ENCODE data around the gene ANKRD40CL.

ANKRD40CL gene

GRCh38 chr17:50790618-50791017 is 23.3 kb upstream of the ANKRD40CL start:
- no peak for DNase-seq (ENCODE audit: low read depth in 1 of 2, low spot score in 1 of 2)

DNA sequence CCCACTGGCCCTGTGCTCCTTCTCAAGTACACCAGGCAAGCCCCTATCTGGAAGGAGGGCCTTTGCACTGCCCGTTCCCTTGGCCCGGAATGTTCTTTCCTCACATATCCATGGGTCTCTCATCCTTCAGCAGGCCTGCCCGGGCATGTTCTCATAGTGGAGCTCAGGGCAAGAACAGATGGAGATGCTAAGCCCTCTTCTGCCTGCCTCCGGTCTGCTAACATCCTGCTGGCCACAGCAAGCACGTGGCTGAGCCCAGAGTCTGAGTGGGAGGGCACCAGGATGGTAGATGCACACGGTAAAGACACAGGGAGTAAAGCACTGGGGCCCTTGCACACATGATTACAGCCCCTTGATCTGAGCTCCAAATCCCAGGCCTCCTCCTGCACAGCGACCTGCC is 19.8 kb upstream of the ANKRD40CL start:
- DNase-seq (ENCODE audit: low read depth in 1 of 2, low spot score in 1 of 2): no peak

- DNase-seq (ENCODE audit: low read depth in 1 of 2, low spot score in 1 of 2): no peak
These were observed 18.7 kb upstream of the ANKRD40CL start for GRCh38 chr17:50785946-50786570.

- no peak for DNase-seq (ENCODE audit: low read depth in 1 of 2, low spot score in 1 of 2)
These were observed 17.8 kb upstream of the ANKRD40CL start for GRCh38 chr17:50785126-50785525.

- no peak for DNase-seq (ENCODE audit: low read depth in 1 of 2, low spot score in 1 of 2)
These were observed 16.6 kb upstream of the ANKRD40CL start for GRCh38 chr17:50783905-50784304.

DNA sequence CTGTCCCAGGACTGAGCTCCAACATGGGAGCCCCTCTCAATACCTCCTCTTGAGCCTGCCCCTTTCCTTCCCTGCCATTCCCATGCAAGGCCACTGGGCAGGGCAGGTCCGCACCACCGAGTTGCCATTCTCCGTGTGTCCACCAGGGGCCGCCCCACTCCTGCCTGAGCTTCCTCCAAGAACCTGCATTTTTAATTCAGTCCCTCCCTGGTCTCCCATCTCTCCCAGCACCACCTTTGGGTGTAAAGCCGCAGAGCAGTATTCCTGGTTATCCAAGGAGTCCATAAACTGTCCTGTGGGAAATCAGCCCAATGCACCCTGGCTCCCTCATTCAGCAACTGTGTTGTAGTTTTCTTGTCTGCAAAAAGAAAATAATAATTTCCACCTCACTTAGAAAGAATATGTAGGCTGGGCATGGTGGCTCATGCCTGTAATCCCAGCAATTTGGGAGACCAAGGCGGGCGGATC is 15.9 kb upstream of the ANKRD40CL start:
- DNase-seq (ENCODE audit: low read depth in 1 of 2, low spot score in 1 of 2): peak; percentile 63 to 71

- no peak for DNase-seq (ENCODE audit: low read depth in 1 of 2, low spot score in 1 of 2)
These were observed 13.8 kb upstream of the ANKRD40CL start for GRCh38 chr17:50781167-50781566.

DNA sequence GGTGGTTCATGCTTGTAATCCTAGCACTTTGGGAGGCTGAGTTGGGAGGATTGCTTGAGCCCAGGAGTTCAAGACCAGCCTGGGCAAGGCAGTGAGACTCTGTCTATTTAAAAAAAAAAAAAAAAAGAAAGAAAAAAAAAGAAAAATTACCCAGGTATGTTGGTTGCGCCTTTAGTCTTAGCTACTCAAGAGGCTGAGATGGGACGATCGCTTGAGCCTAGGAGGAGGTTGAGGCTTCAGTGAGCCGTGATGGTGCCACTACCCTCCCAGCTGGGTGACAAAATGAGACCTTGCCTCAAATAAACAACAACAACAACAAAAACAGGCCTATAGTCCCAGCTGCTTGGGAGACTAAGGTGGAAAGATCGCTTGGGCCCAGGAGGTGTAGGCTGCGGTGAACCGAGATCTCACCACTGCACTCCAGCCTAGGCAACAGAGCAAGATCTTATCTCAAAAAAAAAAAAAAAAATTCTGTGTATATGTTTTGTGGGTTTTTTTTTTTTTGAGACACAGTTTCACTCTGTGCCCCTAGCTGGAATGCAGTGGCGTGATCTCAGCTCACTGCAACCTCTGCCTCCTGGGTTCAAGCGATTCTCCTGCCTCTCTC is 12.5 kb upstream of the ANKRD40CL start:
- DNase-seq (ENCODE audit: low read depth in 1 of 2, low spot score in 1 of 2): no peak

- DNase-seq (ENCODE audit: low read depth in 1 of 2, low spot score in 1 of 2): no peak
These were observed 11.7 kb upstream of the ANKRD40CL start for GRCh38 chr17:50778988-50779387.

DNA sequence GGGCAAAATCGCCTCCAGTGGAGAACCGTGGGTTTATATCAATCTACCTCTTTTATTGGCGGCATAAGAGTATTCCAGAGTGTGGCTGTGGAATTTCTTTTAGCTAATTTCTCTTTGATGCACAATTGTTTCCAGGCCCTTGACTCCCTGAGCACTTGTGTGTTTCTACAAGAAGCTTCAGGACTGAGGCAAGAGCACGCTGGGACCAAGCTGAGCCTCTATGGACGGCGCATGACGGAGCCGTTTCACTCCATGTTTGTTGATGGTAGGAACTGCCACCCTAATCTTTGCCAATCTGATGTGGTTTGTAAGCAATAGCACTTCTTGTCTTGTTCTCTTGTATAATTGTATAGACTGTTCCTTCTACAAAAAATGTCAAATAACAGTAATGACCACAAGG is 11.2 kb upstream of the ANKRD40CL start:
- DNase-seq (ENCODE audit: low read depth in 1 of 2, low spot score in 1 of 2): no peak

DNA sequence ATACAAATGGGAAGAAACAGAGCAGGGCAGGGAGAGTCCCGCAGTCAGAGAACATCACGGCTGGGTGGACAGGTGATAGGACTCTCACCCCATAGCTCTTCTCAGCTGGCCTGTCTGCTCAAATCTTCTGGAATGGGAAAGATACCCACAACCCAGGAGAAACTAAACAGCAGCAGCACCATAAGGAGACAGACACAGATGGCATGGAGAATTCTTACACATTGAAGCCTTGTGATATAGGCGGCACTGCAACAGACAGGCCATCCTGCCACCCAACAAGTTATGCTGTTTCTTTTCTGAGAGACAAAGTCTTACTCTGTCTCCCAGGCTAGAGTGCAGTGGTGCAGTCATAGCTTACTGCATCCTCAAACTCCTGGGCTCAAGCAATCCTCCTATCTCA is 8.6 kb upstream of the ANKRD40CL start:
- DNase-seq (ENCODE audit: low read depth in 1 of 2, low spot score in 1 of 2): no peak

DNA sequence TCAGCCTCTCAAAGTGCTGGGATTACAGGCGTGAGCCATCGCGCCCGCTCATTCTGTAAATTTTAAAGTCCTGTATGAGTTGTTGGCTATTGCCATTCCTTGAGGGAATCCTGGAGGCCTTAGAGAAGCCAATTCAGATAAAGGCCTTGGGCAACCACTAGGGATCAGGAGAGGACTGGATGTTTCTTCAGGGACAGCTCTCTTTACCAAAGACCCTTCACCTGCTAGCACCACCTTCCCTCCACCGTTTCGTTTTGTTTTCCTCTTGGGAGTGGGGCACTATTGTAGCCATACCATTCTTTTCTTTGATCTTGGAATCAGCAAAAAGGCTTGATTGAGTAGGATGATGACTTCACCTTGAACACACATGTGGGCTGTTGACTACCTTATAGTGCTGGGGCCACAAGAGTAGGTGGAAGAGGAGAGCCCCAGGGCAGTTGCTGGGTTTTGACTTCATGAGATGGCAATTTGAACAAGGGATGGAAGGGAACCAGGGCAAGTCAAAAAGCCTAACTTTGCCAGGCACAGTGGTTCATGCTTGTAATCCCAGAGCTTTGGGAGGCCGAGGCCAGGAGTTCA is 7.0 kb upstream of the ANKRD40CL start:
- DNase-seq (ENCODE audit: low read depth in 1 of 2, low spot score in 1 of 2): no peak

GRCh38 chr17:50771991-50772785 is 4.9 kb upstream of the ANKRD40CL start:
- no peak for DNase-seq (ENCODE audit: low read depth in 1 of 2, low spot score in 1 of 2)

- DNase-seq (ENCODE audit: low read depth in 1 of 2, low spot score in 1 of 2): no peak
These were observed 3.0 kb upstream of the ANKRD40CL start for GRCh38 chr17:50770346-50770745.

GRCh38 chr17:50769884-50770283 is 2.6 kb upstream of the ANKRD40CL start:
- DNase-seq (ENCODE audit: low read depth in 1 of 2, low spot score in 1 of 2): no peak

DNA sequence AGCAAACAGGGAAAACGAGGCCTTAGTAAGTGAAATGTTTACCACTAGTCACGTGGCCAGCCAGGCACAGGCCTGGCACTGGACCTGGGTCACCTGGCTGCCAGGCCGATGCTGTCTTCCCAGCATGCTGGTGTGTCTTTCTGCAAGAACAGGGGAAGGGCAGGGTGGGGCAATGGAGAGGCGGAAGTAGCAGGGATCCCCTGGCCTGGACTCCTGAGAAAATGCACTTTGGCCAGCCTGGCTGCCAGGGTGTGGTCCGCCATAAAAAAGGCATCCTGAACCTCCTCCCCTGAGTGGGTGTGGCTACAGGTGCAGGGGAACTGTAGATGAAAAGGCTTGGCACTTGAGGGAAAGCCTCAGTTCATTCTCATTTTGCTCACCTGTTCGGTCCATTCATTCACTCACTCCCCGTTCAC is 1.0 kb upstream of the ANKRD40CL start:
- no peak for DNase-seq (ENCODE audit: low read depth in 1 of 2, low spot score in 1 of 2)

DNA sequence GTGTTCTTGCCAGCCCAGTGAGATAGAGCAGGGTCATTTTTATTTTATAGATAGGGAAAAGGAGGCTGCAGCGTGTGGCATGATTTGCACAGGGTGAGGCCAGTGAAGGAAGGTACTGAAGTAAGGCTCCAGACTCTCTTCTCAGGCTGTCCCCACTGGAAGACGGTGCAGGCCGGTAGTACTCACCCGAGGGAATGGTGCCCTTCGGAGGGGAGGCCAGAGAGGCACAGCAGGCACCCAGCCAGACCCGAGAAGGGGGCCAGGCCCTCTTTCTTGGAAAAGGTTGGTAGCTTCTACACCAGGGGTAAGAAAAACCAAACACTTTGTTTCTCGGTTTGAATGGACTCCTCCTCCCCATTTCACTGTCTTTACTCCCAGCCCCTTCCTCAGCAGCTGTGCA is 288 bp downstream of the ANKRD40CL start:
- no peak for DNase-seq (ENCODE audit: low read depth in 1 of 2, low spot score in 1 of 2)

DNA sequence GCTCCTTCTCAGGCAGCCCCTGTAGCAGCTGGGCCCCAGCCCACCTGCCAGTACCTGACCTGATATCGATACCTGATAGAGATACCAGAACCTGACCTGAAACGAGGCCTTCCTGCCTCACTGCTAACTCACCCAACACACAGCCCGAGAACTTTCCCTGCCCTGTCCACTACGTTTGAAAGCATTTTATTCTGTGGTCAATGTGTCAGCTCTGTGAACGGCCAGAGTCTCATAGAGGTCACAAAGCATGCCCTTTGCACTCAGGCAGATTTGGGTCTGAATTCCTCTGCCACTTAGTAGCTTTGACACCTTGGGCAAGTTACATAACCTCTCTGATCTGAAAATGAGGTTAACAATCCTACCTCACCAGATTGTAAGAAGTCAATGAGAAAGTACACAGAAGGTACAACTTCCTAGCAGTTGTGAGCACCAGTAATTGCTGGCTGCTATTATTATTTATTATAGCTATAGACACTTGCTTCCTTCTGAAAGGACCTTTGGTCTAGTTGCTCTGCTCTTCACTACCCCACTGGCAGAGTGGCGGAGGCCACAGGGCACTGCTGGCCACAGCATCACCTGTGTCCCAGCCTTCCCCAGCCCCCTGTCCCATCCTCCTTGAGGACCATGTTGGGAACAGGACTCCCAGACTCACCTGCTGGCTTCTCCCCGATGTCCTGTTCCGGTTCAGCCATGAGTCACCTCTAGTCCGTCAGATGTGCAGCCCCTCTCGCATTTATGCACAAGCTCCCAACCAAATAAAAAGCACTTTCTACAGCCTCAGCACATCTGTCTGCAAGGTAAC is 895 bp downstream of the ANKRD40CL start:
- no peak for DNase-seq (ENCODE audit: low read depth in 1 of 2, low spot score in 1 of 2)

DNA sequence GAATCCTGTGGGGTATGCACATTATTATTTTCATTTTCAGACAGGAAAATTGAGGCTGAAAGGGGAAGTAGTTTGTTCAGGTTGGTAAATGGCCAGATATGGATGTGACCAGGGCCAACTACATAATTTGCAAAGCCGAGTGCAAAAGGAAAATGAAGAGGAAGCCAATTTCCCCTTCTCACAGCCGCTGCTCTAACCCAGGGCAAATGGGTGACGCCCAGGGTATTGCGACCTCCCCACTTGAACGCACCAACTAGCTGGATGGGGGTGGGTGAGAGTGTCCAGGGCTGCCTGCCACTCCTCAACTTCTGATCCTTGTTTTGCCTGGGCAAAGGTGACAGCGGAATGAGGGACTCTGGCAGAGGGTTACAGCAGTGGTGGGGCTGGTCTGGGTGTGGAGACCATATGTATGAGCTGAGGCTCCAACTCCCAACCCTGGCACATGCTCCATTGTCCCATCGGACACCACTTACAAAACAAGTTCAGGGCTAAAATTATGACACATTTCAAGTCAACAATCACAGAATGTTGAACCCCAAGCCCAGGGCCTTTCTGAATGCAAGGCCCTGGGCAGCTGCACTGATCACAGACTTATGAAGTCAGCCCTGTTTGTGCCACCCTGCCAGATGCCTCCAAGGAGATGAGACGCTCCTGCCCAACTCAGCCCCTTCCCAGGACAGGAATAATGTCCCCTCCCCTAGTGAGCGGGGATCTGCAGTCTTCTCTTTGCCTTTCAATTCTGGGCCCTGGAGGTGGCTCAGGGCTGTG is 1.7 kb downstream of the ANKRD40CL start:
- DNase-seq (ENCODE audit: low read depth in 1 of 2, low spot score in 1 of 2): no peak

DNA sequence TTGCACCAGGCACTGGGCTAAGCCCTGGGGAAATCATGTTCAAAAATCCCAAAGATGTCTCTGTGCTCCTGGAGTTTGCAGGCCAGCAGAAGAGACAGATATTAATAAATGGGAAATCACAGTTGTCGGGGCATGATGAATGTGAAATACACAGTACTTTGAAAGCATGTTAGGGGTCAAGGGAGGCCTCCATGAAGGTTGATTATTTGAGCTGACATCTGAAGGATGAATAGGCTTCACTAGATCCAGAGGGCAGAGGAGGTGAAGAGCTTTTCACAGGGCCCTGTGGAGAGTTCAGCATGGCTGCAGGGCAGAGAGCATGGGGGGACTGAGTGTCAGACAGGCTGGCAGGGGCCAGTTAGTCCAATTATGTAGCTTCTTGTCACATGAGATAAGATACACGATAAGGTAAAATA is 2.6 kb downstream of the ANKRD40CL start:
- DNase-seq (ENCODE audit: low read depth in 1 of 2, low spot score in 1 of 2): no peak
